K562 (cell line): ENCODE data around the gene ZNF559. TPM values are rescaled to one million over a fixed set of nuclear protein-coding genes. Genes with fewer than 3 reads are reported as not detected.

Source experiments
- ATAC-seq: fragments of 200-7000 bp; cut with Tn5 transposase; 3 replicates; pipeline ENCODE4 v1.9.1; 2020; ENCODE audit warnings: moderate library complexity
- BruUV-seq: library from RNA; stranded (reverse); fragments of 400-500 nt; replicated peaks from 2 replicates; lab custom pipeline; 2021; lab: Mats Ljungman, UMichigan
- CTCF ChIA-PET: fragments of 300-600 bp; formaldehyde crosslinking; extraction: SDS; loops from one replicate; lab custom pipeline; 2021; ENCODE audit warnings: low intra/inter-chr PET ratio; lab: Yijun Ruan, JAX
- POLR2A ChIA-PET: fragments of 300-600, 350-650 bp; sonication (Branson Sonifier 250); formaldehyde crosslinking; extraction: SDS; loops from one replicate; lab custom pipeline; 2021; ENCODE audit warnings: antibody characterized with exemption, inconsistent platforms; lab: Yijun Ruan, JAX
- DNase-seq, 4 experiments: peaks; one replicate each; pipeline versions ENCODE4 v3.0.0 to v3.0.0-alpha.2; 2011 to 2018; ENCODE audit warnings: low spot score in 3 of 4, mixed read lengths in 3 of 4; ENCODE audit errors: extremely low read depth in 1 of 4
- FAIRE-seq: peaks from 2 replicates; lab custom pipeline; 2011; peaks lifted over from hg19 to GRCh38; lab: Jason Lieb, UNC
- H2AFZ ChIP-seq: 2 replicates; pipeline ENCODE4 v1.6.0; 2011; ENCODE audit warnings: low read depth, low read length, control low read depth, inconsistent platforms
- H3K27ac ChIP-seq: fragments of 200-600 bp; 3 replicates; pipeline ENCODE4 v1.8.0; 2011; ENCODE audit warnings: low read depth, mild to moderate bottlenecking, control low read depth, inconsistent platforms, low read length, moderate library complexity, mixed read lengths; ENCODE audit errors: extremely low read depth
- H3K27me3 ChIP-seq, 2 experiments: fragments of 300-600 bp in 1 of 2; 2 replicates in 1 of 2; 3 replicates in 1 of 2; pipeline versions ENCODE4 v1.6.0 to v1.8.0; 2011; ENCODE audit warnings: inconsistent platforms in 2 of 2, low read length in 2 of 2, mild to moderate bottlenecking in 1 of 2, mixed read lengths in 1 of 2, moderate library complexity in 1 of 2; ENCODE audit not compliant: control insufficient read depth in 2 of 2, insufficient read depth in 2 of 2
- H3K36me3 ChIP-seq: fragments of 300-600 bp; 3 replicates; pipeline ENCODE4 v1.8.0; 2011; ENCODE audit warnings: mild to moderate bottlenecking, low read length, inconsistent platforms; ENCODE audit not compliant: control insufficient read depth, insufficient read depth
- H3K4me1 ChIP-seq, 2 experiments: fragments of 200-600 bp in 1 of 2; replicated peaks in 1 of 2; 2 replicates in 1 of 2; 3 replicates in 1 of 2; pipeline versions ENCODE4 v1.5.1 to v1.8.0; 2011; ENCODE audit warnings: inconsistent platforms in 2 of 2, low read length in 2 of 2, mild to moderate bottlenecking in 1 of 2, mixed read lengths in 1 of 2, moderate library complexity in 1 of 2; ENCODE audit not compliant: control insufficient read depth in 2 of 2, insufficient read depth in 2 of 2
- H3K4me2 ChIP-seq: 2 replicates; pipeline ENCODE4 v1.6.1; 2011; ENCODE audit warnings: low read length, control low read depth, inconsistent platforms, mixed read lengths; ENCODE audit not compliant: insufficient read depth
- H3K4me3 ChIP-seq: fragments of 200-600 bp; sonication (generic), shearing (Covaris generic); 2 replicates; pipeline ENCODE4 v1.5.1; 2016; ENCODE audit warnings: control low read depth, inconsistent platforms
- H3K79me2 ChIP-seq: fragments of 200-600 bp; 3 replicates; pipeline ENCODE4 v1.8.0; 2011; ENCODE audit warnings: low read length, inconsistent platforms; ENCODE audit not compliant: control insufficient read depth, insufficient read depth
- H3K9ac ChIP-seq, 2 experiments: 2 replicates each; pipeline versions ENCODE4 v1.6.0 to v1.6.1; 2011; ENCODE audit warnings: low read depth in 2 of 2, low read length in 2 of 2, control low read depth in 1 of 2, inconsistent platforms in 1 of 2, mild to moderate bottlenecking in 1 of 2, mixed read lengths in 1 of 2; ENCODE audit not compliant: insufficient read depth in 1 of 2
- H3K9me1 ChIP-seq: one replicate; pipeline ENCODE4 v1.6.0; 2011; ENCODE audit warnings: inconsistent platforms, mild to moderate bottlenecking, low read length, moderate library complexity; ENCODE audit not compliant: control insufficient read depth, insufficient read depth
- H3K9me3 ChIP-seq: replicated peaks from 2 replicates; pipeline ENCODE4 v1.5.1; 2011; ENCODE audit warnings: low read depth, low read length, inconsistent platforms; ENCODE audit not compliant: control insufficient read depth, insufficient read depth
- H4K20me1 ChIP-seq: replicated peaks from 2 replicates; pipeline ENCODE4 v1.6.1; 2011; ENCODE audit warnings: low read length, inconsistent platforms, mixed read lengths; ENCODE audit not compliant: control insufficient read depth, insufficient read depth
- ATF1 ChIP-seq, 2 experiments: fragments of 450-650 bp in 1 of 2; IDR thresholded peaks; 2 replicates each; pipeline ENCODE4 v1.6.1; 2016; ENCODE audit warnings: missing compliant biosample characterization in 1 of 2, missing genetic modification characterization in 1 of 2
- GABPB1 ChIP-seq: sonication (generic); formaldehyde crosslinking; IDR thresholded peaks from 2 replicates; pipeline ENCODE4 v1.8.0; 2022; ENCODE audit warnings: mild to moderate bottlenecking, missing genetic modification reagents
- HNRNPLL ChIP-seq: fragments of 200-400 bp; formaldehyde crosslinking; IDR thresholded peaks from 2 replicates; pipeline ENCODE4 v1.6.1; 2017; ENCODE audit warnings: low read length, low read depth, mild to moderate bottlenecking; ENCODE audit not compliant: poor library complexity, severe bottlenecking
- KLF10 ChIP-seq: fragments of 250-450 bp; sonication (Bioruptor Pico); IDR thresholded peaks from 2 replicates; pipeline ENCODE4 v1.6.1; 2021; ENCODE audit warnings: matching md5 sums
- RFX7 ChIP-seq: fragments of 250-450 bp; sonication (Bioruptor Pico); IDR thresholded peaks from 2 replicates; pipeline ENCODE4 v1.5.1; 2021; ENCODE audit warnings: mild to moderate bottlenecking
- STAT5B ChIP-seq: fragments of 250-450 bp; sonication (Bioruptor Pico); IDR thresholded peaks from 2 replicates; pipeline ENCODE4 v1.8.0; 2021; ENCODE audit warnings: mild to moderate bottlenecking, inconsistent platforms
- ZFP1 ChIP-seq: fragments of 450-650 bp; formaldehyde crosslinking; IDR thresholded peaks from 2 replicates; pipeline ENCODE4 v1.4.0; 2020; ENCODE audit warnings: mild to moderate bottlenecking, mixed read lengths
- WGBS: fragments of 100-300 bp; shearing (Covaris generic); methylation state at CpG from one replicate; pipeline ENCODE4 v1.1.6; 2016; ENCODE audit warnings: low coverage, mixed read lengths; ENCODE audit not compliant: insufficient coverage; ENCODE audit errors: missing lambda C conversion rate; 5-methylcytosine and 5-hydroxymethylcytosine counted together
- in situ Hi-C: fragments of 300-500 bp; cut with MboI; formaldehyde crosslinking; loops from 4 replicates; pipeline ENCODE4 v1.15.0; 2018; ENCODE audit warnings: inconsistent platforms, mixed read lengths
- intact Hi-C: fragments of 100-400 bp; cut with micrococcal nuclease; formaldehyde crosslinking; loops from 2 replicates; pipeline ENCODE4 v1.14.2; 2022
- polyA plus RNA-seq, 8 experiments: library from polyadenylated mRNA; depleted of rRNA in 4 of 8; stranded (reverse) in 5 of 8; unstranded in 3 of 8; fragments of >200 nt; fragmentation: Nextera tagmentation in 2 of 8; fragmentation: Illumina TruSeq in 1 of 8; extraction: Ambion mirVana in 2 of 8; extraction: Trizol in 1 of 8; gene quantifications; 2 replicates each; pipeline versions ENCODE4 v1.2.1 to v1.2.3, GENCODE V29; 2011 to 2014; ENCODE audit warnings: inconsistent platforms in 1 of 8, missing spikeins in 1 of 8
- total RNA-seq, 7 experiments: library from RNA; depleted of rRNA in 6 of 7; stranded (reverse); fragments of >200 nt in 6 of 7; fragmentation: Illumina TruSeq in 2 of 7; extraction: Trizol in 2 of 7; gene quantifications; 2 replicates each; pipeline versions ENCODE4 v1.2.1 to v1.2.3, GENCODE V29; 2011 to 2021; ENCODE audit warnings: low replicate concordance in 1 of 7
- TF ChIP-seq, protein P1 (sequence below): fragments of 450-650 bp; IDR thresholded peaks from 2 replicates; pipeline ENCODE4 v1.7.1; 2018; ENCODE audit warnings: mild to moderate bottlenecking, low read depth; ENCODE audit not compliant: partially characterized antibody
- TF ChIP-seq, protein P2 (sequence below): fragments of 450-650 bp; formaldehyde crosslinking; IDR thresholded peaks from 2 replicates; pipeline ENCODE4 v1.4.0; 2020; ENCODE audit warnings: mild to moderate bottlenecking, moderate library complexity
- TF ChIP-seq, protein P3 (sequence below): fragments of 450-650 bp; IDR thresholded peaks from 2 replicates; pipeline ENCODE4 v1.6.1; 2016
- TF ChIP-seq, protein P4 (sequence below): fragments of 250-450 bp; sonication (Bioruptor Pico); IDR thresholded peaks from 2 replicates; pipeline ENCODE4 v1.4.0; 2020; ENCODE audit warnings: mild to moderate bottlenecking, moderate library complexity
- TF ChIP-seq, protein P5 (sequence below): sonication (generic); IDR thresholded peaks from 2 replicates; pipeline ENCODE4 v1.6.1; 2016

Gene ZNF559
- total and polyA plus RNA-seq, 9 of the 15 experiments (the other 6 are each of a cell fraction or from before 2014, with no cell fraction given), result 4.0 to 21.5 (median 11.5) TPM

DNA sequence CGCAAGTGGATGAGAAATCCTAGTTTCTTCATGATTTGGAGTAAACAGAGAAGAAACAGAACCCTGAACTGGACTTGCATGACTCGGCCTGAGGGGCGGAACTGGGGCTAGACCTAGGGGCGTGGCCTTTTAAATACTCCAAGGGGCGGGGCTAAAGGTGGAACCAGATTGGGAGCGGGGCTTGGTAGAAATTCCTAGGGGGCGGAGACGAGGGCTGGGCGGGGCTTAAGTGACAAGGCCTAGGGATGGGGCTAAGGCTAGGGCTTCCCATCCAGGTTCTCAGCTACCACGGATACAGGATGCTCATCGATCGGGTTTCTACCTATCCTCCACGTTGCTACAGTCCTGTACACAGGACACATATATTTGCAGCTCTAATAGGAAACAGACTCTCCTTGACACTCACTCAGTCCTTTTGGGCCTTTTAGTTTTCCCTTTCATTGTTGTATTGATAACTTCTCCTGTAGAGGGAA, 14.0 kb upstream of the ZNF559 start:
- Histone ChIP-seq H3K27ac (peak overlapping the region; percentile 84), H3K27me3 (no peaks in the 10 kb centered on the region), H3K36me3 (no peaks in the 10 kb centered on the region), H3K79me2 (peaks cover 7% of the 10 kb centered on the region), H3K9ac (peak overlapping the region; percentile 88 to 95), H3K4me1 (peaks cover 3 to 6% of the 10 kb centered on the region in 2 experiments; a peak in 2 of 5 replicates), H3K4me2 (peak overlapping the region; percentile 99), H3K4me3 (peak overlapping the region; percentile 99), H3K9me1 (no peaks in the 10 kb centered on the region), H2AFZ (peak overlapping the region; percentile 99), H3K9me3 (no peaks in the 10 kb centered on the region), H4K20me1 (no peaks in the 10 kb centered on the region)
- intact Hi-C loops, result loop anchor here (5.0 kb wide), 3 partner anchors 168 to 482 kb away; partner anchors contain the start of genes ZNF121 and ZNF317
- in situ Hi-C loops, result no loop called here
- DNase-seq (peak; percentile 90 to 95 (median 93)), ATAC-seq (peak; percentile 95), FAIRE-seq (no peak)
- no TSS peak for BruUV-seq
- ChIA-PET CTCF (no interaction called here), POLR2A (interaction anchor here (1.4 kb wide), 1 partner anchor 13 kb away, joined by 3 read pairs; the partner anchor contains the start of gene ZNF559)
- WGBS, result 8% methylated on average over 13 of the region's 13 CpGs
- TF ChIP-seq, protein P1, sequence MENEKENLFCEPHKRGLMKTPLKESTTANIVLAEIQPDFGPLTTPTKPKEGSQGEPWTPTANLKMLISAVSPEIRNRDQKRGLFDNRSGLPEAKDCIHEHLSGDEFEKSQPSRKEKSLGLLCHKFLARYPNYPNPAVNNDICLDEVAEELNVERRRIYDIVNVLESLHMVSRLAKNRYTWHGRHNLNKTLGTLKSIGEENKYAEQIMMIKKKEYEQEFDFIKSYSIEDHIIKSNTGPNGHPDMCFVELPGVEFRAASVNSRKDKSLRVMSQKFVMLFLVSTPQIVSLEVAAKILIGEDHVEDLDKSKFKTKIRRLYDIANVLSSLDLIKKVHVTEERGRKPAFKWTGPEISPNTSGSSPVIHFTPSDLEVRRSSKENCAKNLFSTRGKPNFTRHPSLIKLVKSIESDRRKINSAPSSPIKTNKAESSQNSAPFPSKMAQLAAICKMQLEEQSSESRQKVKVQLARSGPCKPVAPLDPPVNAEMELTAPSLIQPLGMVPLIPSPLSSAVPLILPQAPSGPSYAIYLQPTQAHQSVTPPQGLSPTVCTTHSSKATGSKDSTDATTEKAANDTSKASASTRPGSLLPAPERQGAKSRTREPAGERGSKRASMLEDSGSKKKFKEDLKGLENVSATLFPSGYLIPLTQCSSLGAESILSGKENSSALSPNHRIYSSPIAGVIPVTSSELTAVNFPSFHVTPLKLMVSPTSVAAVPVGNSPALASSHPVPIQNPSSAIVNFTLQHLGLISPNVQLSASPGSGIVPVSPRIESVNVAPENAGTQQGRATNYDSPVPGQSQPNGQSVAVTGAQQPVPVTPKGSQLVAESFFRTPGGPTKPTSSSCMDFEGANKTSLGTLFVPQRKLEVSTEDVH, result no peak
- TF ChIP-seq GABPB1 (CRISPR knock-in tag) (0 out of 2 replicates have a peak, but pooled peaks have one; percentile 9), STAT5B (no peak), ZFP1 (no peak), HNRNPLL (peak; percentile 29), ATF1 (CRISPR knock-in tag; IDR thresholded peaks at IDR 0.05) (no peak), ATF1 (tag; IDR thresholded peaks at IDR 0.05) (peak; percentile 29; the same call in 1 of the 2 replicates), KLF10 (no peak), RFX7 (CRISPR knock-in tag) (no peak)
- TF ChIP-seq, protein P2, sequence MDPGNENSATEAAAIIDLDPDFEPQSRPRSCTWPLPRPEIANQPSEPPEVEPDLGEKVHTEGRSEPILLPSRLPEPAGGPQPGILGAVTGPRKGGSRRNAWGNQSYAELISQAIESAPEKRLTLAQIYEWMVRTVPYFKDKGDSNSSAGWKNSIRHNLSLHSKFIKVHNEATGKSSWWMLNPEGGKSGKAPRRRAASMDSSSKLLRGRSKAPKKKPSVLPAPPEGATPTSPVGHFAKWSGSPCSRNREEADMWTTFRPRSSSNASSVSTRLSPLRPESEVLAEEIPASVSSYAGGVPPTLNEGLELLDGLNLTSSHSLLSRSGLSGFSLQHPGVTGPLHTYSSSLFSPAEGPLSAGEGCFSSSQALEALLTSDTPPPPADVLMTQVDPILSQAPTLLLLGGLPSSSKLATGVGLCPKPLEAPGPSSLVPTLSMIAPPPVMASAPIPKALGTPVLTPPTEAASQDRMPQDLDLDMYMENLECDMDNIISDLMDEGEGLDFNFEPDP, result no peak
- TF ChIP-seq, protein P3, sequence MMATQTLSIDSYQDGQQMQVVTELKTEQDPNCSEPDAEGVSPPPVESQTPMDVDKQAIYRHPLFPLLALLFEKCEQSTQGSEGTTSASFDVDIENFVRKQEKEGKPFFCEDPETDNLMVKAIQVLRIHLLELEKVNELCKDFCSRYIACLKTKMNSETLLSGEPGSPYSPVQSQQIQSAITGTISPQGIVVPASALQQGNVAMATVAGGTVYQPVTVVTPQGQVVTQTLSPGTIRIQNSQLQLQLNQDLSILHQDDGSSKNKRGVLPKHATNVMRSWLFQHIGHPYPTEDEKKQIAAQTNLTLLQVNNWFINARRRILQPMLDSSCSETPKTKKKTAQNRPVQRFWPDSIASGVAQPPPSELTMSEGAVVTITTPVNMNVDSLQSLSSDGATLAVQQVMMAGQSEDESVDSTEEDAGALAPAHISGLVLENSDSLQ, result peak; percentile 45; the same call in 1 of the 2 replicates
- TF ChIP-seq, protein P4, sequence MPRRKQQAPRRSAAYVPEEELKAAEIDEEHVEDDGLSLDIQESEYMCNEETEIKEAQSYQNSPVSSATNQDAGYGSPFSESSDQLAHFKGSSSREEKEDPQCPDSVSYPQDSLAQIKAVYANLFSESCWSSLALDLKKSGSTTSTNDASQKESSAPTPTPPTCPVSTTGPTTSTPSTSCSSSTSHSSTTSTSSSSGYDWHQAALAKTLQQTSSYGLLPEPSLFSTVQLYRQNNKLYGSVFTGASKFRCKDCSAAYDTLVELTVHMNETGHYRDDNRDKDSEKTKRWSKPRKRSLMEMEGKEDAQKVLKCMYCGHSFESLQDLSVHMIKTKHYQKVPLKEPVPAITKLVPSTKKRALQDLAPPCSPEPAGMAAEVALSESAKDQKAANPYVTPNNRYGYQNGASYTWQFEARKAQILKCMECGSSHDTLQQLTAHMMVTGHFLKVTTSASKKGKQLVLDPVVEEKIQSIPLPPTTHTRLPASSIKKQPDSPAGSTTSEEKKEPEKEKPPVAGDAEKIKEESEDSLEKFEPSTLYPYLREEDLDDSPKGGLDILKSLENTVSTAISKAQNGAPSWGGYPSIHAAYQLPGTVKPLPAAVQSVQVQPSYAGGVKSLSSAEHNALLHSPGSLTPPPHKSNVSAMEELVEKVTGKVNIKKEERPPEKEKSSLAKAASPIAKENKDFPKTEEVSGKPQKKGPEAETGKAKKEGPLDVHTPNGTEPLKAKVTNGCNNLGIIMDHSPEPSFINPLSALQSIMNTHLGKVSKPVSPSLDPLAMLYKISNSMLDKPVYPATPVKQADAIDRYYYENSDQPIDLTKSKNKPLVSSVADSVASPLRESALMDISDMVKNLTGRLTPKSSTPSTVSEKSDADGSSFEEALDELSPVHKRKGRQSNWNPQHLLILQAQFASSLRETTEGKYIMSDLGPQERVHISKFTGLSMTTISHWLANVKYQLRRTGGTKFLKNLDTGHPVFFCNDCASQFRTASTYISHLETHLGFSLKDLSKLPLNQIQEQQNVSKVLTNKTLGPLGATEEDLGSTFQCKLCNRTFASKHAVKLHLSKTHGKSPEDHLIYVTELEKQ (CRISPR knock-in tag), result no peak
- TF ChIP-seq, protein P5, sequence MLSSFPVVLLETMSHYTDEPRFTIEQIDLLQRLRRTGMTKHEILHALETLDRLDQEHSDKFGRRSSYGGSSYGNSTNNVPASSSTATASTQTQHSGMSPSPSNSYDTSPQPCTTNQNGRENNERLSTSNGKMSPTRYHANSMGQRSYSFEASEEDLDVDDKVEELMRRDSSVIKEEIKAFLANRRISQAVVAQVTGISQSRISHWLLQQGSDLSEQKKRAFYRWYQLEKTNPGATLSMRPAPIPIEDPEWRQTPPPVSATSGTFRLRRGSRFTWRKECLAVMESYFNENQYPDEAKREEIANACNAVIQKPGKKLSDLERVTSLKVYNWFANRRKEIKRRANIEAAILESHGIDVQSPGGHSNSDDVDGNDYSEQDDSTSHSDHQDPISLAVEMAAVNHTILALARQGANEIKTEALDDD, result no peak
